ENCODE results near the gene GAS7. TPM values are rescaled to one million over a fixed set of nuclear protein-coding genes. Genes with fewer than 3 reads are reported as not detected.

GAS7 gene
- total RNA-seq, 1 donor from 2014 or later: 0.08 TPM

- no peak for DNase-seq (ENCODE audit: low read depth)
Measured at GRCh38 chr17:9899280-9900043, 298.9 kb downstream of the GAS7 start.

- no peak for DNase-seq (ENCODE audit: low read depth)
Measured at GRCh38 chr17:9898812-9899211, 299.6 kb downstream of the GAS7 start.

- DNase-seq (ENCODE audit: low read depth): no peak
Measured at GRCh38 chr17:9897372-9897968, 300.9 kb downstream of the GAS7 start.

DNA sequence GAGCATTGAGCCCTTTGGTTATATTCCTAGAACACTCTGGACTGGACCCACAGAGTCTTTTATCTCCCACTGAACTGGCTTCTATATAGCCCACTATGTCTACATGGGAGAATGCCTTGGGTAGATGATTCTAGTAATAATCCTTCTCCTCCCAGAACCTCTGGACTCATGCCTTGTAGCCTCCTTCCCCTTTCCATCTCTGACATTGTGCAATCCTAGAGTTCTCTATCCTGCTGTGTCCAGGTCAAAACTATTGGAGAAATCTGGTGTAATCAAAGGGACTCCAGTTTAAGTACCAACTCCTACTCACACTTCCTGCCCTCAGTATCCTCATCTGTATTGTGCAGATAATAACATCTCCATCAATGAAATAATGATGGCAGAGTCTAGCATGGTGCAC, 302.5 kb downstream of the GAS7 start:
- no peak for DNase-seq (ENCODE audit: low read depth)

- no peak for DNase-seq (ENCODE audit: low read depth)
Measured at GRCh38 chr17:9894231-9894630, 304.2 kb downstream of the GAS7 start.

DNA sequence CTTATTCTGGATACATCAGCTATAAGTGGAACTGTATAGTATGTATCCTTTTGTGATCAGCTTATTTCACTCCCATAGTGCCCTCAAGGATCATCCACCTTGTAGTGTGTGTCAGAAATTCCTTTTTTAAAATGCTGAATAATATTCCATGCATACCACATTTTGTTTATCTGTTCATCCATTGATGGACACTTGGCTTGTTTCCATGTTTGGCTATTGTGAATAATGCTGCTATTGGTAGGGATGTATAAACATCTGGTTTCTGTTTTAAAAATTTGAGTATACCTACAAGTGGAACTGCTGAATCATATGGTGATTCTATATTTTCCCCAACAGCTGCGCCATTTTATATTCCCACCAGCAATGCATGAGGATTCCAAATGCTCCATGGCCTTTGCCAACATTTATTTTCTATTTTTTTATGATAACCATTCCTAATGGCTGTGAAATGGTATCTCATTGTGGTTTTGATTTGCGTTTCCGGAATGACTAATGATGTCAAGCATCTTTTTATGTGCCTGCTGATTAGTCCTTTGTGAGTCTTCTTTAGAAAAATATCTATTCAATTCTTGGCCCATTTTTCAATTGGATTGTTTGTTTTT, 304.9 kb downstream of the GAS7 start:
- no peak for DNase-seq (ENCODE audit: low read depth)

DNA sequence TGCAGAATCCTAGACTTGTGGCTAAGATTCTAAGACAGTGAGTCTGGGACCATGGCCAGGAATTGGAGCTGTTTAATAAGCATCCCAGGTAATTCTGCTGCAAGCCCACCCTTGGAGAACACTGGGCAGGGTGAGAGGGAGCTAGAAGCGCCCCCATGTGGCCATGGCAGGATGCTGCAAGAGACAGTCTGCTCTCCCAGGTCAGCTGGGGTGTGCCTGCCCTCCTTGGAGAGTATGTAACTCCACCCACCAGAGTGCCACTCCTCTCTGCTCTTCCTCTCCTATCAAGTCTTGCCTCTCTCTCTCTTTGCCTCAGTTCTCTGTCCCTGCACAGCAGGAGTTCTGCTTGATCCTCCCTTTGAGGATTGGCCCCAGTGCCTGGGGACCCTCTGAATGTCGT, 308.3 kb downstream of the GAS7 start:
- no peak for DNase-seq (ENCODE audit: low read depth)

GRCh38 chr17:9887508-9887907, 310.9 kb downstream of the GAS7 start:
- DNase-seq (ENCODE audit: low read depth): no peak

- DNase-seq (ENCODE audit: low read depth): no peak
Measured at GRCh38 chr17:9886141-9886930, 312.1 kb downstream of the GAS7 start.

DNA sequence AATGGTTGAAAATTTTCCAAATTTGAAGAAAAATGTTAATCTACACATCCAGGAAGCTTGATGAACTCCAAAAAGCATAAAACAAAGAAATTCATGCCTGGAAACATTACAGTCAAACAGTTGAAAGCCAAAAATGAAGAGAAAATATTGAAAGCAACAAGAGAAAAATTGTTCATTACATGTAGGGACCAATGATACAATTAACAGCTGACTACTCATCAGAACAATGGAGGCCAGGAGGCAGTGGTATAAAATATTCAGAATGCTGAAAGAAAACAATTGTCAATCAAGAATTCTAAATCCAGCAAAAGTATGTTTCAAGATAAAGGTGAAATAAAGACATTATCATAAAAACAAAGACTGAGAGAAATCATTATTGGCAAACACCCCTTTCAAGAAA, 315.0 kb downstream of the GAS7 start:
- no peak for DNase-seq (ENCODE audit: low read depth)

DNA sequence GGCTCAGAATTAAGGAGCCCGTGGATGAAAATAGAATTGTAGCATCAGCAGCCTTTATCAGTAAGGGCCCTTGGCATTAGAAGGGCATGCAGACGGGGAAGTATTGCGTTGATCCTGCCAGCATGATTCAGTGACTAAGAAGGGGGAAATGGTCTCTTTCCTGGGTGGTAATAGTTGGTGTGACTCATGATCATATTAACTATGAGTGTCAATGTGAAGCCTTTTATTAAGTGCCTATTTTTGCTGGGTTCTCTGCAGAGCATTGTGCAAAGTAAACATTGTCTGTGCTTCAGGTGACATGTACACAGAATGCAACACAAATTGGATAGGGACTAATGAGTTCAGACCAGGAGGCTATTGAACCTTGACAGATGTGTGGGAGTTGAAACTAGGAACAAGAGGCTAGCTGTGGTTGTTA, 317.8 kb downstream of the GAS7 start:
- DNase-seq (ENCODE audit: low read depth): no peak

- no peak for DNase-seq (ENCODE audit: low read depth)
Measured at GRCh38 chr17:9878786-9879525, 319.4 kb downstream of the GAS7 start.

GRCh38 chr17:9878356-9878755, 320.1 kb downstream of the GAS7 start:
- no peak for DNase-seq (ENCODE audit: low read depth)

DNA sequence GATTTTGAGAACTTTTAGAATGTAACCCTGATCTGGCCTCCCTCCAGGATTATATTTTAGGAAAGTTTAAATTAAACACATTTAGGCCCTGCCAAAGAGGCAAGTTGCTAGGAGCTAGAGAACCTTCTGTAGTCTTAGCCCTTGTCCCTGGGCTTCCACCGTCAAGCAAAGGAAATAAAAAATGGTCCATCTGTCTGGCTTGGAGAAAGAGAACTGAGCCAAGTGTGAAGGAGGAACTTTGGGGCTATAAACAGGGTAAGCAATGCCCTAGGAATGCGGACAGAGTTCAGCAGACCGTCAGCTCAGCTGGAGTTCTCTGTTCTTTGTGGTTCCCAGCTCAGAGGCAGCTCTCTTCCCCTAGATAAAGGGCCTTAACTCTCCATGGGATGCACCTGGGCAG, 323.0 kb downstream of the GAS7 start:
- no peak for DNase-seq (ENCODE audit: low read depth)

GRCh38 chr17:9874722-9875121, 323.7 kb downstream of the GAS7 start:
- no peak for DNase-seq (ENCODE audit: low read depth)

GRCh38 chr17:9872852-9873251, 325.6 kb downstream of the GAS7 start:
- DNase-seq (ENCODE audit: low read depth): no peak

DNA sequence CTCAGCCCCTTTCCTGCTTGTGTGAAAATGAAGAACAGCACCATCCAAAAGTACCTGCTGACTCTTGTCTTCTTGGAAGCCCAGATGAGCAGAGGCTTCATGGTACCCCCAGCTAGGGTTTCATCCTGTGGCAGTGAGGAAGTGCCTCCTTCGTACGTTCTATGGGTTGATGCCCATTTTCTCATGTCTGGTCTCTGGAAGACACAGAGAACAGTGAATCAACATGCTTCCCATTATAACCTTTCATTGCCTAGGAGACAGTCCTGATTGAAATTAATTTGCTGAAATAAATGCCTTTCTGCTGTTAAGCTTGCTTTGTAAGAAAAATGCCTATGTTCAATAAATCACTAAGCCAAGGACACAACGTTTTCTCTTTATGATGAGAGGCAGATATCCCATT, 329.9 kb downstream of the GAS7 start:
- no peak for DNase-seq (ENCODE audit: low read depth)

DNA sequence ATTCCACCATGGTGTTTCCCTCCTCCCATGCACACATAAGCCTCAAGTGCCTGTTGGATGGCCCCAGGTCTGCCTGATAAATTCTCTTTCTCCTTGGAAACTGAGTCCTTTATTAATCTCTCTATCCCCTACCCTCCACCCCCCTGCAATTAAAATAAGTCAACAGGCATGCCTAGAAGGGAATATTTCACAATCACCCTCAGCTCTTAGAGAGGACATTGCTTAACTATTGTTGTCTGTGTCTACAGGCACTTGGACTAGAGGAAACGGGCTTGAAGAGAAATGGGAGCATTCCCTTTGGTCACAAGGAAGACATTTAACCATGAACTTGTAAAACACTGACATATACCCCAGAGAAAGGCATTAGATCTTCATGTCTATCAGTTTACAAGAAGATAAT, 332.8 kb downstream of the GAS7 start:
- no peak for DNase-seq (ENCODE audit: low read depth)

DNA sequence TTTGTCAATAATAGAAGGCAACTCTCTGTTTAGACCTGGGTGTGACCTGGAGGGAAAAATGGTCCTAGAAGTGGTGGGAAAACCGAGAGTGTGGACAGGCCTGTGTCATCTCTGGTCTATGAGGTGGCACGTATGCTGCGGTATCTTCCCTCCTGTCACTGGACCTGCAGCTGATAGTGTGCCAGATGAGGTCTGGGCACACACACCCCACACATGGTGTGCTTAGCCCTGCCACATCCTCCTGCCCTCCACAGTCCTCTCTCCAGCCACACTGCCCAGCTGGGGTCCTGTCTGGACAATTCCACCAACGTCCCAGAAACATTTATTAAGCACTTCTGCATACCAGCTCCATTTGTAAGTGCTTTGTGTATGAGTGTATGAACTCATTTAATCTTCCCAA, 335.5 kb downstream of the GAS7 start:
- DNase-seq (ENCODE audit: low read depth): no peak

- DNase-seq (ENCODE audit: low read depth): no peak
Measured at GRCh38 chr17:9862220-9862619, 336.2 kb downstream of the GAS7 start.

- no peak for DNase-seq (ENCODE audit: low read depth)
Measured at GRCh38 chr17:9860851-9861250, 337.6 kb downstream of the GAS7 start.

All from myocyte (in vitro differentiated cells).